ENCODE measurements around the gene MAN1A2. TPM values are rescaled to one million over a fixed set of nuclear protein-coding genes. Genes with fewer than 3 reads are reported as not detected.
"Not testable (repeated sequence)": the region's sequence is repeated elsewhere in the genome, so short reads cannot be mapped to it uniquely, and the experiment has no call there.

Gene MAN1A2
- total RNA-seq, 1 donor from 2014 or later: 76.2 TPM

DNA sequence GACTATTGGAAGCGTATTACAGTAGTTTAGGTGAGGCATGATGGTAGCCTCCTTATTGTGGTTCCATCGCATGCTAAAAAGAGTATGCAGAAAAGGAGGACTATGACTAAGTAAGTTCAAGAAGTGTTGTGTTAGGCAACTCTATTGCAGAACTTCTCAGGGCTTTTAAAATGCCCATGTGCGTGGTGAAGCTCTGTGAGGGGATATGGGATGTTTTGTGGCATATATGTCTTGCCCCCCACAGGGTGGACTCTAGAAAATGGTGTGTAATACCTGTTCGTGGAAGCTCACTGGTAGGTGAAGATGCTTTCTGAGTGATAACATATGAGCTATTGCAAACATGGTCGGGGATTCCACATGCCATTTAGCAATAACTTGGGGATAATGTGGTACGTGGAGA lies 31.7 kb downstream of the MAN1A2 start:
- DNase-seq (ENCODE audit: low spot score): no peak

DNA sequence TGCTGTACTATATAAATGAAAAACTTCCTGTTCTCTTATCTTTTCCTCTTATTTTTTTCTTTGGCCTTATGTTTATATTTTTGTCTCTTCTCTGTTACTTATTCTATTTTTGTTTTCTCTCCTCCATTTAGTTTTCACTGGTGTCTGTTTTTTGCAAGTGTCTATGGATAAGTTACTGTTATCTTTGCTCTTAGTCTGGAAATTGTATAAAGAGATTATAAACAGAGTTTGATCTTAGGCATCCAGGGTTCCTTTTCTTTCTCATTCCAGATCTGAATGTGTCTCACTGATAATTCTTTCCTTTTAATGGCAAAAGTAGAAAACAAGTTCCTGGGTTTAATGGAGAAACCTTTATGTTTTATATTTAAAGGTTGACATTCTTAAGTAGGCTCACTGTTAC lies 34.5 kb downstream of the MAN1A2 start:
- no peak for DNase-seq (ENCODE audit: low spot score)

DNA sequence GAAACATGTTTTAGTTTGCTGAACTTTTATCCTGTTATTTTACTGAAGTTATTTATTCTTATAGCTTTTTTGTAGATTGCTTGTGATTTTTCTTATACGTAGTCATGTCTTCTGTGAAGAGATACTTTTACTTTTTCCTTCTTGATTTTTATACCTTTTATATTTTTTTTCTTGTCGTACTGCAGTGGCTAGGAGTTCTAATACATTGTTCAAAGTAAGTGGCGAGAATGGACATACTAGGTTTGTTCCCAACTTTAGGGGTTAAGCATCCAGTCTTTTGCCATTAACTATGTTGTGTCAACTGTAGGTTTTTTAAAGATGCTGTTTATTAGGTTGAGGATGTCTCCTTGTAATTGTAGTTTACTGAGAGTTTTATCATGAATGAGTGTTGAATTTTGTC lies 36.3 kb downstream of the MAN1A2 start:
- DNase-seq (ENCODE audit: low spot score): no peak

DNA sequence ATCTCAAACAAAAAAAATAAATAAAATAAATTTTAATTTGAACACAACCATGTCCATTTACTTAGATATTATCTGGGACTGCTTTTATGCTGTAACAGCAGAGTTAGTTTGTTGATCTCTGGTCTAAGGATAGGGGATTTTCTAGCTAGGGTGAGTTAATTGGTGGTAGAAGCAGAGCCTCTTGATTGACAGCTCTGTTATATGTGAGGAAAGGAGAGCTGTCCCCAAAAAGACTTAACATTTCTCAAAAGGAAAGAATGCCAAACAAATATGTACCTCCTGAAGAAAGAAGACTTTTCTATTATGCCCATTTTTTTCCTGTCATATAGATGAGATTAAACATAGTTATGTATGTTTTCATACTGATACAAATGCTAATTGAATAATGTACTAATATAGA lies 37.8 kb downstream of the MAN1A2 start:
- DNase-seq (ENCODE audit: low spot score): no peak

DNA sequence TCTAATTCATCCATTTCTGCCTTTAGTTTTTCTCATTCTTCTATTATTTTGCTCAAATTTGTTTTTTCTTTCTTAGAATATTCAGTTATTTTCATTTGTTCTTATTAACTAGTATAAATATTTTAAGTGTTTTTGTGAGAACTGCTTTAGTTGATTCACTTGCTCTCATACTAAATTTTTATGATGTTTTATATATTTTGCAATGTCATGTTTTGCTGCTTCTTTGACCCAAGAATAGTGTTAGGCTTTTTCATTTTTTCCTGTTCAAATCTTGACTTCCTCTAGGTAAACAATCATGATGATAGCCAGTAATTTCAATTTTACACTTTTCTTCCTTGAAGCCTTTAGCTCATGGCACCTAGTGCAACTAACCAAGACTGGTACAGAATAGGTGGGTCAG lies 45.2 kb downstream of the MAN1A2 start:
- no peak for DNase-seq (ENCODE audit: low spot score)

DNA sequence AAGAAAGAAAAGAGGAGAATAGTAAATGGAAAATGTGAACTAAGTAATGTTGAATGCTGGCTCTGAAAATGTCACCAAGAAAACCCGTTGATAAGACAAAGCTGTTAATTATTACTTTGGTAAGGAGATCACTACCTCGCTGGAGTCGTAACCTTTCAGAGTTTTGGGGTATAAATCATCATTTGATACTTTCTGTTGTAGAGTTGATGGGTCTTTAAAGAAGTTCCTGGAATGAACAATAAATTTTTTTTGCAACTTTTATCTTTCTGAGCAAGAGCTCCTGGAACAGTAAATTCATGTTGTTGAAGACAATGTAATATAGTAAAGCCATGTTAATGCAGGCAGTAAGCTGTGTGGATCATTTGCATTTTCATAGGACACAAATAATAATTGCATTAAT lies 46.2 kb downstream of the MAN1A2 start:
- no peak for DNase-seq (ENCODE audit: low spot score)

DNA sequence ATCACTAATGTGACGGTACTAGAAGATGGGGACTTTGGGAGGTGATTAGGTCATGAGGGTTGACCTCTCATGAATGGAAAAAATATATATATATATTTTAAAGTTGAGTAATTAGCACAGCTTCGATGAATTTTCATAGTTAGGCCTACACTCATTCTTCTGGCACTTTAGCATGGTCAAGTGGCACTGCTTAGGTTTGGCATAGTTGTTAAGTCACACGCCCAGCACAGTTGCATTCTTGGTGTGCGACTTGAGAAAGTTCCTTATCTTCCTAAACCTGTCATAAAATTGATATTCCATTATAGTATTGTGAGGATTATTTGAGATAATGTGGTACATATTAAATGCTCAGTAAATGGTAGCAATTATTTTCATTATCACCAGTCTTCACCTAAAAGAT lies 47.7 kb downstream of the MAN1A2 start:
- no peak for DNase-seq (ENCODE audit: low spot score)

DNA sequence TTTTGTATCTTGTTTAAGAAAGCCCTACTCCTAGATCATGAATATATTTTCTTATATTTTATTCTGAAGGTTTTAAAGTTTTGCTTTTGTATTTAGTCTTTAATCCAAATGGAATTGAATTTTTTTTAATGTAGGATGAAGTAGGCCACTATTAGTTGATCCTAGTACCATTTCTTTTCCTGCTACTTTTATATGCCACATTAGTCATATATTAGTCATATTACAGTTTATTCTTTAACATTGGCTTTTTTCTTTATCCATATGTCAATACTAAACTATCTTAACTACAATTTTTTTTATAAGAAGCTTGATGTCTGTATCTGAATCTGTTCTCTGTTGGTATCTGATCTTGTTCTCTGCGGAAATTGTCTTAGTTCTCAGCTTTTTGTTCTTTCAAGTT lies 48.8 kb downstream of the MAN1A2 start:
- no peak for DNase-seq (ENCODE audit: low spot score)

DNA sequence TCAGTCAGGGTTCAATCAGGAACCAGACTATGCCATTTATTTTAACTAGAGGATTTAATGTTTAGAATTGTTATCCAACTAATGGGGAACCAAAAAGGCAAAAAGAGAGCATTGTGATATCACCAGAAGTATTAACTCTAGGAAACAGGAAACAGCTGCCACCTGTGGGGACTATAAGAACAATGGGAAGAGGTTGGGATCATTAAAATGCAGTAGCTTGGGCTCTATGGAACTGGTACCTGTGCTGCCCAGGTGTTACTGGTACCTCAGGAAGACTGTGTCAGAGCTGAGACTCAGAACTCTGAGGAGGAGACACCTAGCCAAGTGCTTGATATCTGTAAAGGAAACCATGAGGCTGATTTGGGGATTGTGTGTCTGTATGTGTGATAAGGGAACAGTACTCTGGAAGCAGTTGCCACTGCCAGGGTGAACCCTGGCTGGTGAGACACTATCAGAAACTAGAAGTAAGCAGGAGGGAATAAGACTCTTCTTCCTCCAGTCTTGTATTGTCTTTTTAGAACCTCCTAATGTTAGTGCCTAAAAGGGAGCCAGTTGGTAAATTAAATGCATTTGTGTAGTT lies 49.4 kb downstream of the MAN1A2 start:
- no peak for DNase-seq (ENCODE audit: low spot score)

DNA sequence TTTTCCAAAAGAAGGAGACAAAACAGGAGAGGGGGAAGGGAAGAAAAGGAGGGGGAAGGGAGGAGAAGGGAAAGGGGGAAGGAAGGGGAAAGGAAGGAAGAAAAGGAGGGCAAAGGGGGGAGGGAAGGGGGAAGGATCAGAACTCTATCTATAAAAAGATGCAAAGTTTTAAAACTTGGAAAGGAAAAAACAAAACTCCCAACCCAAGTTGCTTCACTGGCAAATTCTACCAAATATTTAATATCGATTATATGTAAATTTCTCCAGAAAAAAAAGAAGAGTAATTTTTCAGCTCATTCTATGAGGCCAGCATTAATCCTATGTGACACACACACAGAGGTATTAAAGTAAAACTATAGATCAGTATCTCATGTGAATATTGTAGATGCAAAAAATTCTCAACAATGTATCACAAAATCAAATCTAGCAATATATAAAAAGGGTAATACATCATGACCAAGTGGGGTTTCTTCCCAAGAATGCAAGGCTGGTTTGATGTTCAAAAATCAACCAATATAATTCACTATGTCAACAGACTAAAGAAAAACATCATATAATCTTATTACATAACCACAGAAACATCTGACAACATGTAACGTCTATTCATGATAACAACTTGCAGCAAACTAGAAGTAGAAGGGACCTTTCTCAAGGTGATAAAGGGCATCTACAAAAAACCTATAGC lies 57.9 kb downstream of the MAN1A2 start:
- no peak for DNase-seq (ENCODE audit: low spot score)

DNA sequence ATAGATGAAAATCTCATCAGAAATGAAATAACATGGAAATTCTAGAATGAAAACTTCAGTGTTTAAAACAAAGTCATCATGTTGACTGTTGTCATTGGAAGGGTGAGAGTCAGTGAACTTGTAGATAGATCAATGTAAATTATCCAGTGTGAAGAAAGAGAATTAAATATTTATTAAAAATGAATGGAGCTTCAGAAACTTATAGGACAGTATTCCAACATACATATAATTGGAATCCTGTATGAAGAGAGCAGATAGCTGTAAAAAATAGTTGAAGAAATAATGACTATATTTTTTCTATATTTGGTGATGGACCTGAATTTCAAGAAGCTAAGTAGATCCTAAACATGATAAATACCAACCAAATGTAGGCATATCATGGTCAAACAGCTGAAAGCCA lies 60.0 kb downstream of the MAN1A2 start:
- no peak for DNase-seq (ENCODE audit: low spot score)

DNA sequence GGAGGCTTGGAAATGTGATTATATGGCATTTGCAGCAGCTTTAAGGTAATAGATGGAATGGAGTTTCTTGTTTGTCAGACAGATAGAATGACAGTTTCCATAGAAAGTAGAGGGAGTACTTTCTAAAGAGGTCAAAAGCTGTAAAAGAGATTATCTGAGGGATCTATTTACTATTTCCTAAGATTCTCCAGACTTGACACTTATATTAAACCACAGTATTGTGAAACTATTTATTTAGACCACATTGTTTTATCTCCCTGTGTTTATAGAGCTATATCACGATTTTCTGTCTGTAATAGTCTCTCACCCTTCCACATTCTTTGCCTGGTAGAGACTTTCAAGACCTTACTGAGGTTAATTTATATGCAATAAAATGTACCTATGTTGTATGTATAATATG lies 66.7 kb downstream of the MAN1A2 start:
- DNase-seq (ENCODE audit: low spot score): no peak

DNA sequence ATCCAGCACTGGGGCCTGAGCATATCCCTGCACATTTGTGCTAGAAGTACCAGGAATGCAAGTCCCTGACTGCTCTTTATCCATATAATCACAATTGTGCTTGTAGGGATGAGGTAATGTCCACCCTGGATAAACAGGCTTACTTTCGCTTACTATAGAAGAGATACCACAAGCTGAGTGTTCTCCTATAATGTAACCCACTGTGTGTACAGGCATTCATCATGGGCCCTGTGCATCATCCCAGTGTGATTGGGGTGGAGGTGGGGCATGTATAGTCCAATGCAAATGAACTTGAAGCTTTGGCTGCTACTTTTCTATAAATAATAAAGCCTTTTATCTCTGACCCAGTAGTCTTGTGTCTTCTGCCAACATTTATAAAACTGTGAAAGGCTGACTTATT lies 69.3 kb downstream of the MAN1A2 start:
- no peak for DNase-seq (ENCODE audit: low spot score)

DNA sequence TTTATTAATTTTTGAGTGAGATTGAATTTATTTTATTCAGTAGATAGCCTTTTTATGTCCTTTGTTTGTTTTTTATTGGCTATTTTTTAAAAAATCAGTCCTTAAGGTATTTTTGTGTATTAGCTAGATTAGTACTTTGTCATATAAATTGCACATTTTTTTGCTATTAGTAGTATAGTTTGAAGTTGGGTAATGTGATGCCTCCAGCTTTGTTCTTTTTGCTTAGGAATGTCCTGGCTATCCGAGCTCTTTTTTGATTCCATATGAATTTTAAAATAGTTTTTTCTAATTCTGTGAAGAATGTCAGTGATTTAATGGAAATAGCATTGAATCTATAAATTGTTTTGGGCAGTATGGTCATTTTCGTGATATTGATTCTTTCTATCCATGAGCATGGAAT lies 80.4 kb downstream of the MAN1A2 start:
- no peak for DNase-seq (ENCODE audit: low spot score)

DNA sequence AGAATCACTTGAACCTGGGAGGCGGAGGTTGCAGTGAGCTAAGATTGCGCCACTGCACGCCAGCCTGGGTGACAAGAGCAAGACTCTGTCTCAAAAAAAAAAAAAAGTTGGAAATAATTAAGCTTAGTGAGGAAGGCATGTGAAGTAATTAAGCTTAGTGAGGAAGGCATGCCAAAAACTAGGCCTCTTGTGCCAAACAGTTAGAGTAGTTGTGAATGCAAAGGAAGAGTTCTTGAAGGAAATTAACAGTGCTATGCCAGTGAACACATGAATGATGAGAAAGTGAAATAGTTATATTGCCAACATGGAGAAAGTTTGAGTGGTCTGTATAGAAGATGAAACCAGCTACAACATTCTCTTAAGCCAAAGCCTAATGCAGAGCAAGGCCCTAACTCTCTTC lies 85.0 kb downstream of the MAN1A2 start:
- DNase-seq (ENCODE audit: low spot score): no peak

DNA sequence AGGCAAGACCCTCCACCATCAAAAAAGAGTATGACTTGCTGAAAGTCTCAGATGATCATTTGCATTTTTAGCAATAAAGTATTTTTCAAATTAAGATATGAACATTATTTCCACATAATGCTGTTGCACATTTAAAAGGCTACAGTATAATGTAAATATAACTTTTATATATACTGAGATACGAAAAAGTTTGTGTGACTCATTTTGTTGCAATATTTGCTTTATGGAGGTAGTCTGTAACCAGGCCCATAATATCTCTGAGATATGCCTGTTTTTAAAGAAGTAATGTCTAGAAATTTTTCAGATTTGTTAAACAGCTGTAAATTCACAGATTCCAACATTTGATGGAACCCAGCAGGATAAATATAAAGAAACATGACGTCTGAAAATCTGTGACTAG lies 86.7 kb downstream of the MAN1A2 start:
- no peak for DNase-seq (ENCODE audit: low spot score)

DNA sequence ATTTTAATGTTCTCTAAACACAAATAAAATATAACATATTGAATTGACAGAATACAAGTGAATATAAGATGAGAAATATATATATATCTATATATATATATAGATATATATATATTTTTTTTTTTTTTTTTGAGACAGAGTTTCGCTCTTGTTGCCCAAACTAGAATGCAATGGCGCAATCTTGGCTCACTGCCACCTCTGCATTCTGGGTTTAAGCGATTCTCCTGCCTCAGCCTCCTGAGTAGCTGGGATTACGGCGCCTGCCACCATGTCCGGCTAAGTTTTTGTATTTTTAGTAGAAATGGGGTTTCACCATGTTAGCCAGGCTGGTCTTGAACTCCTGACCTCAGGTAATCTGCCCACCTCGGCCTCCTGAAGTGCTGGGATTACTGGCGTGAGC lies 91.2 kb downstream of the MAN1A2 start:
- not testable (repeated sequence) for DNase-seq (ENCODE audit: low spot score)

DNA sequence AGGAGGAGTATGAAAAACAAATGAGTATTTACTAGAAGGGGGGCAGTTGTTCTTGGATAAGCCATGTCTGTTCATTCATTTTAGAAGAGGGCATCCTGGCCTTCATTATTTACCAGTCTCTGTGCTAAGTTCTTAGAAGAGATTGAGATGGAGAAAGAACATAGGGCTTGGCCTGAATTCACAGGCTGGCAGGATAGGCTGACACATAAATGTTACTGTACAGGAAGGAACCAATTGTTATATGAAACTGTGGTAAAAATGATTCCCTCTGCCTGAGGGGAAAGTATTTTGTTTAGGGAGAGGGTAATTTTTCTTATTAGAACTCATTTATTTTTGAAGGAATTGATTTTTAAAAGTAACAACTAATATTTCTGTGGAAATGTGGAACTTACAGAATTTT lies 99.5 kb downstream of the MAN1A2 start:
- no peak for DNase-seq (ENCODE audit: low spot score)

DNA sequence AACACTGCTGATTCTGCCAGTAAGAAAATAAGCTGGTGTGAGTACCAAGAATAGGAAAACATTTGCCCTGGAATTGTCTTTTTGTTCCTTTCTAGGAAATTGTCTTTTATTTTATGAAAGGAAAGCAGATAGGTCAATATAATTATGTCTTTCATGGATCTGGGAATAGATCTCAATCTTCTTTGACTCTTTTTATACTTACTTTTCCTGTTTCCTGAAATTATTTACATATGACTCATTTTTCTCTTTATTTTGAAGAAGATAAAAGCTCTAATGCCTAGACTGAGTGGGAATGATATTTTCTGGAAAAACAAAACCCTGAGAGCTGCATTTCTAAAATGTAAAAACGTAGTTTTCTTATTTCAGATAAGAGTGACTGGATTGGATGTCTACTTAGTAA lies 100.1 kb downstream of the MAN1A2 start:
- DNase-seq (ENCODE audit: low spot score): no peak

DNA sequence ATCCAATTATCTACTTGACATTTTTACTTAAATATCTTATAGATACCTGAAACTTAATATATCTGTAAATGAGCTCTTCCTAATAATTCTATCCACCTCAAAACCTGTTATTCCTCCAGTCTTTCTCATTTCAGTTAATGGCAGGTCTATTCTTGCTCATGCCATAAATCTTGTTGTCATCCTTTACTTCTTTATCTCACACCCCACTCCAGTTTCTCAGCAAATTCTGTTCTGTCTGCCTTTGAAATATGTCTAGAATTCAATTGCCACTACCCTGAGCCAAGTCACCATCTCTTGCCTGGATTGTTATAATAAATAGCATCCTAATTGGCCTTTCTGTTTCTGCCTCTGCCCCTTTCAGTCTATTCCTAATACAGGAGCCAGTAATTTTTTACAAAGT lies 105.8 kb downstream of the MAN1A2 start:
- no peak for DNase-seq (ENCODE audit: low spot score)

DNA sequence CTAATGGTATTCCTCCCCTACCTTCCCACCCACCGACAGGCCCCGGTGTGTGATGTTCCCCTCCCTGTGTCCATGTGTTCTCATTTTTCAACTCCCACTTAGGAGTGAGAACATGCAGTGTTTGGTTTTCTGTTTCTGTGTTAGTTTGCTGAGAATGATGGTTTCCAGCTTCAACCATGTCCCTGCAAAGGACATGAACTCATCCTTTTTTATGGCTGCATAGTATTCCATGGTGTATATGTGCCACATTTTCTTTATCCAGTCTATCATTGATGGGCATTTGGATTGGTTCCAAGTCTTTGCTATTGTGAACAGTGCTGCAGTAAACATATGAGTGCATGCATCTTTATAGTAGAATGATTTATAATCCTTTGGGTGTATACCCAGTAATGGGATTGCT lies 108.2 kb downstream of the MAN1A2 start:
- DNase-seq (ENCODE audit: low spot score): not testable (repeated sequence)

DNA sequence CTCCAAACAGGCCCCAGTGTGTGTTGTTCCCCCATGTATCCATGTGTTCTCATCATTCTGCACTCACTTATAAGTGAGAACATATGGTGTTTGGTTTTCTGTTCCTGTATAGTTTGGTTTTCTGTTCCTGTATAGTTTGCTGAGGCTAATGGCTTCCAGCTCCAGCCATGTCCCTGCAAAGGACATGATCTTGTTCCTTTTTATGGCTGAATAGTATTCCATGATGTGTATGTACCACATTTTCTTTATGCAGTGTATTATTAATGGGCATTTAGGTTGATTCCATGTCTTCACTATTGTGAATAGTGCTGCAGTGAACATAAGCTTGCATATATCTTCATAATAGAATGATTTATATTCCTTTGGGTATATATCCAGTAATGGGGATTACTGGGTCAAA lies 111.8 kb downstream of the MAN1A2 start:
- no peak for DNase-seq (ENCODE audit: low spot score)

DNA sequence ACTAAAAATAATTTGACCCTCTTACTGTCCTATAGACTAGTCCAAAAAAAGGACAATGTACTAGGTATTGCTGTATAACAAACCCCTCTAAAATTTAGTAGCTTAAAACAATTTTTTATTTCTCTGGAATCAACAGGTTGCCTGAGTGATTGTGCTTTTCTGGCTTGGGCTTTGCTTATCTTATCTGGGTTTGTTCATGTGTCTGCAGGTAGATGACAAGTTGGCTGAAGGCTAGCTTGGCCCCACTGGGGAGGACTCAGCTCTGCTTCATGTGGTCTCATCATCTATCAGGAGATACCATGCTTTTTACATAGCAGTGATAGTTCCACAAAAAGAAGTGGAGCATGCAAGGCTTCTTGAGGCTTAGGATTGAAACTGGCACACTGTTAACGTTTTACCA lies 114.2 kb downstream of the MAN1A2 start:
- DNase-seq (ENCODE audit: low spot score): no peak

DNA sequence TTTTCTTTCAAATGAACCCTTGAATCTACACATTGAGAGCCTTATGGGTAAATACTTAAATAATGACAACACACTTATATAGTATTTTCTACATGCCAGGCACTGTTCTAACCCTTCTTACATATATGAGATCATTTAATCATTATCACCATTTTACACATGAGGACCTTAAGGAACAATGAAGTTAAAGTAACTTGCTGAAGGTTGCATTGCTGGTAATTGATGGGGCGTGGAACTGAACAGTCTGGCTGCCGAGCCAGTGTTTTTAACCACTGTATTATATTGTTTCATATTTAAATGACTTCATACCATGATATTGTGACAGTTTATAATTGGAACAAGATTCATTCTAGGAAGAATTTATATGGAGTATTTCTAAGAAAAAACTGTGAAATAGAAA lies 126.7 kb downstream of the MAN1A2 start:
- no peak for DNase-seq (ENCODE audit: low spot score)

Measured in ureter (tissue), 1 donor.